ENCODE measurements around the gene COLGALT1. TPM values are rescaled to one million over a fixed set of nuclear protein-coding genes. Genes with fewer than 3 reads are reported as not detected.

COLGALT1 gene
- total RNA-seq, 3 donors from 2014 or later (not counting 1 experiment from before 2014, with no cell fraction given), result 39.0 to 55.4 (median 43.7) TPM

DNA sequence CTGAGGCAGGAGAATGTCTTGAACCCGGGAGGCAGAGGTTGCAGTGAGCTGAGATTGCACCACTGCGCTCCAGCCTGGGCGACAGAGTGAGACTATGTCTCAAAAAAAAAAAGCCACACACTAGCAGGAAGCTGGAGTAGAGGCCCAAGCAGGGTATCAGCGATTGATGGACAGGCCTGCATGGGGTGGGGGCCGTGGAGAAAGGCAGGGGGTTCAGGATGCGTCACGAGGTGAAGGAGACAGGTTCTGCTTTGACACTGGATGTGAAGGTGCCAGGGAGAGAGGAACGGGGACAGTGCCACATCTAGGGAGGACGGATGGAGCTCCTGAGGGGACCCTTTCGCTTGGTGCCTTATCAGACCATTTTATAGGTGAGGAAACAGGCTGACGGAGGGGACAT, 7.1 kb downstream of the COLGALT1 start:
- H3K9me3 ChIP-seq (ENCODE audit: control insufficient read depth, insufficient read depth, low read length), result no peaks in the 10 kb centered on the region
- no peak for DNase-seq
- no peak overlapping the region for H3K27ac Mint-ChIP-seq
- no peaks in the 10 kb centered on the region for H3K27me3 Mint-ChIP-seq (ENCODE audit: low read depth in 2 of 2)
- H3K27ac ChIP-seq (ENCODE audit: low read length), result no peak overlapping the region
- ATAC-seq, result no peak
- H3K27me3 ChIP-seq (ENCODE audit: control insufficient read depth, insufficient read depth, low read length), result no peaks in the 10 kb centered on the region
- no peaks in the 10 kb centered on the region for H3K9me3 Mint-ChIP-seq
- TF ChIP-seq CTCF (IDR thresholded peaks at IDR 0.05), result no peak
- no peak overlapping the region for H3K4me3 Mint-ChIP-seq
- peaks cover 5 to 12% of the 10 kb centered on the region in 2 donors for H3K4me1 Mint-ChIP-seq
- 75% methylated on average over 11 of the region's 11 CpGs for WGBS (ENCODE audit: insufficient coverage)
- H3K36me3 Mint-ChIP-seq, result peaks cover 6% of the 10 kb centered on the region
- intact Hi-C loops (cut with micrococcal nuclease), result no loop called here
- no peak overlapping the region for H3K4me3 ChIP-seq (ENCODE audit: low read length)
- peaks cover 49% of the 10 kb centered on the region for H3K36me3 ChIP-seq (ENCODE audit: control insufficient read depth, insufficient read depth, low read length)
- H3K4me1 ChIP-seq (ENCODE audit: control insufficient read depth, insufficient read depth, low read length), result no peaks in the 10 kb centered on the region

DNA sequence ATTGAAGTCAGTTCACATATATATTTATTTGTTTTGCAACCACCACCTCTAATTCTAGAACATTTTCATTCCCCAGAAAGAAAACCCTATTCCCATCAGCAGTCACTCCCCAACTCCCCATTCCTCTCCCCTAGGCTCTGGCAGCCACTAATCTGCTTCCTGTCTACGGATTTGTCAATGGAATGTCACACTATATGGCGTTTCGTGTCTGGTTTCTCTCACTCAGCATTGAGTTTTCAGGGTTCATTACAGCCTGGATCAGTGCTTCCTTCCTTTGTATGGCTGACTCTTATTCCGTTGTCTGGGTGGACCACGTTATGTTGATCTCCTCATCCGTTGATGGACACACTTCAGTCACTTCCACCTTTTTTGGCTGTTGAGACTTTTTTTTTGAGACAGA, 9.3 kb downstream of the COLGALT1 start:
- WGBS (ENCODE audit: insufficient coverage), result 79% methylated on average over 6 of the region's 6 CpGs
- no peak for DNase-seq
- Histone ChIP-seq H3K9me3 (ENCODE audit: control insufficient read depth, insufficient read depth, low read length) (no peaks in the 10 kb centered on the region), H3K4me1 (ENCODE audit: control insufficient read depth, insufficient read depth, low read length) (no peaks in the 10 kb centered on the region), H3K36me3 (ENCODE audit: control insufficient read depth, insufficient read depth, low read length) (peaks cover 53% of the 10 kb centered on the region), H3K27ac (ENCODE audit: low read length) (no peak overlapping the region), H3K4me3 (ENCODE audit: low read length) (no peak overlapping the region), H3K27me3 (ENCODE audit: control insufficient read depth, insufficient read depth, low read length) (no peaks in the 10 kb centered on the region)
- H3K27me3 Mint-ChIP-seq (ENCODE audit: low read depth in 2 of 2), result no peaks in the 10 kb centered on the region
- H3K27ac Mint-ChIP-seq, result no peak overlapping the region
- intact Hi-C loops (cut with micrococcal nuclease), result no loop called here
- H3K36me3 Mint-ChIP-seq, result peaks cover 6% of the 10 kb centered on the region
- no peak for ATAC-seq
- no peak overlapping the region for H3K4me3 Mint-ChIP-seq
- no peaks in the 10 kb centered on the region for H3K9me3 Mint-ChIP-seq
- H3K4me1 Mint-ChIP-seq, result peaks cover 5 to 12% of the 10 kb centered on the region in 2 donors
- no peak for TF ChIP-seq CTCF (IDR thresholded peaks at IDR 0.05)

DNA sequence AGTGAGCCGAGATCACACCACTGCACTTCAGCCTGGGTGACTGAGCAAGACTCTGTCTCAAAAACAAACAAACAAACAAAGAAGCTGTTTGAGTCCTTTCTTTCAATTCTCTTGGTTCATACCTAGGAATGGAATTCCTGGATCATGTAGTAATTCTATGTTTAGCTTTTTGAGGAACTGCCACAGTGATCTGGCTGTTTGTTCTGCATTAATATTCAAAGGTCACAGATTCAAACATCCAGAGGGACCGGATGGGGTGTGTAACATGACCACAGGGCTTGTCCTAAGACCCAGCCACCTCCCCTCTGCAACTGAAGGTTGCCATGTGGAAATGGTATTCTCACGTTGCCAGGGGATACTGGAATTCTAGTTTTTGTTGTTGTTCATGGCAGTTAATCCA, 10.2 kb downstream of the COLGALT1 start:
- H3K27ac ChIP-seq (ENCODE audit: low read length), result no peak overlapping the region
- 89% methylated on average over 3 of the region's 3 CpGs for WGBS (ENCODE audit: insufficient coverage)

More for the DNA sequence above, 10.2 kb downstream of the COLGALT1 start:
- H3K36me3 Mint-ChIP-seq, result no peaks in the 10 kb centered on the region
- H3K4me1 Mint-ChIP-seq, result peaks cover 0 to 6% of the 10 kb centered on the region in 2 donors
- H3K27ac Mint-ChIP-seq, result no peak overlapping the region
- H3K36me3 ChIP-seq (ENCODE audit: control insufficient read depth, insufficient read depth, low read length), result peaks cover 52% of the 10 kb centered on the region
- DNase-seq (no peak), ATAC-seq (no peak)
- H3K9me3 ChIP-seq (ENCODE audit: control insufficient read depth, insufficient read depth, low read length), result no peaks in the 10 kb centered on the region
- intact Hi-C loops (cut with micrococcal nuclease), result no loop called here
- H3K4me1 ChIP-seq (ENCODE audit: control insufficient read depth, insufficient read depth, low read length), result no peaks in the 10 kb centered on the region
- no peak overlapping the region for H3K4me3 Mint-ChIP-seq
- H3K4me3 ChIP-seq (ENCODE audit: low read length), result no peak overlapping the region
- no peaks in the 10 kb centered on the region for H3K9me3 Mint-ChIP-seq
- no peak for TF ChIP-seq CTCF (IDR thresholded peaks at IDR 0.05)
- no peaks in the 10 kb centered on the region for H3K27me3 ChIP-seq (ENCODE audit: control insufficient read depth, insufficient read depth, low read length)
- no peaks in the 10 kb centered on the region for H3K27me3 Mint-ChIP-seq (ENCODE audit: low read depth in 2 of 2)
